Measurements from ENCODE around the gene FBXO38. TPM values are rescaled to one million over a fixed set of nuclear protein-coding genes. Genes with fewer than 3 reads are reported as not detected.

The FBXO38 gene
- total RNA-seq, 1 experiment from 2014 or later = 34.5 TPM

DNA sequence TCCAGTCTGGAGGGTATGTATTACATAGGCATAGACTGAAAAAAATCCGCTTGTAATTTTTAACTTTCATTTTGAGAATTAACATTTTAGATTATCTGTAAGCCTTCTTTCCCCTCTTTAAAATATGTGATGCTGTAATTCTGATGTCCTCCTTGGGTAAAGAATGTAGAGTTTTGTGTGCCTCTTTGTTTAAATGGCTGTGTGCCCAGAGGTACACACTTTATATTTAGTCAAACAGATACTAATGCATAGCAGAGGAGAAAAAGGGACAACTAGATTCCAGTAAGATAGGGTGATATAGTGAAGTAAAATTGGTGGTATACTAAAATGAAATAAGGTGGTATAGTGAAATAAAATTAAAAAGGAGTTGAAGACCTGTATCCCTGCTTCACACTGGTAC, 1.3 kb downstream of the FBXO38 start:
- BruUV-seq (replicated peaks) = TSS peak; percentile 76
- TF ChIP-seq, protein P1, sequence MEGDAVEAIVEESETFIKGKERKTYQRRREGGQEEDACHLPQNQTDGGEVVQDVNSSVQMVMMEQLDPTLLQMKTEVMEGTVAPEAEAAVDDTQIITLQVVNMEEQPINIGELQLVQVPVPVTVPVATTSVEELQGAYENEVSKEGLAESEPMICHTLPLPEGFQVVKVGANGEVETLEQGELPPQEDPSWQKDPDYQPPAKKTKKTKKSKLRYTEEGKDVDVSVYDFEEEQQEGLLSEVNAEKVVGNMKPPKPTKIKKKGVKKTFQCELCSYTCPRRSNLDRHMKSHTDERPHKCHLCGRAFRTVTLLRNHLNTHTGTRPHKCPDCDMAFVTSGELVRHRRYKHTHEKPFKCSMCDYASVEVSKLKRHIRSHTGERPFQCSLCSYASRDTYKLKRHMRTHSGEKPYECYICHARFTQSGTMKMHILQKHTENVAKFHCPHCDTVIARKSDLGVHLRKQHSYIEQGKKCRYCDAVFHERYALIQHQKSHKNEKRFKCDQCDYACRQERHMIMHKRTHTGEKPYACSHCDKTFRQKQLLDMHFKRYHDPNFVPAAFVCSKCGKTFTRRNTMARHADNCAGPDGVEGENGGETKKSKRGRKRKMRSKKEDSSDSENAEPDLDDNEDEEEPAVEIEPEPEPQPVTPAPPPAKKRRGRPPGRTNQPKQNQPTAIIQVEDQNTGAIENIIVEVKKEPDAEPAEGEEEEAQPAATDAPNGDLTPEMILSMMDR (IDR thresholded peaks at IDR 0.05) = no peak
- TF ChIP-seq, protein P2, sequence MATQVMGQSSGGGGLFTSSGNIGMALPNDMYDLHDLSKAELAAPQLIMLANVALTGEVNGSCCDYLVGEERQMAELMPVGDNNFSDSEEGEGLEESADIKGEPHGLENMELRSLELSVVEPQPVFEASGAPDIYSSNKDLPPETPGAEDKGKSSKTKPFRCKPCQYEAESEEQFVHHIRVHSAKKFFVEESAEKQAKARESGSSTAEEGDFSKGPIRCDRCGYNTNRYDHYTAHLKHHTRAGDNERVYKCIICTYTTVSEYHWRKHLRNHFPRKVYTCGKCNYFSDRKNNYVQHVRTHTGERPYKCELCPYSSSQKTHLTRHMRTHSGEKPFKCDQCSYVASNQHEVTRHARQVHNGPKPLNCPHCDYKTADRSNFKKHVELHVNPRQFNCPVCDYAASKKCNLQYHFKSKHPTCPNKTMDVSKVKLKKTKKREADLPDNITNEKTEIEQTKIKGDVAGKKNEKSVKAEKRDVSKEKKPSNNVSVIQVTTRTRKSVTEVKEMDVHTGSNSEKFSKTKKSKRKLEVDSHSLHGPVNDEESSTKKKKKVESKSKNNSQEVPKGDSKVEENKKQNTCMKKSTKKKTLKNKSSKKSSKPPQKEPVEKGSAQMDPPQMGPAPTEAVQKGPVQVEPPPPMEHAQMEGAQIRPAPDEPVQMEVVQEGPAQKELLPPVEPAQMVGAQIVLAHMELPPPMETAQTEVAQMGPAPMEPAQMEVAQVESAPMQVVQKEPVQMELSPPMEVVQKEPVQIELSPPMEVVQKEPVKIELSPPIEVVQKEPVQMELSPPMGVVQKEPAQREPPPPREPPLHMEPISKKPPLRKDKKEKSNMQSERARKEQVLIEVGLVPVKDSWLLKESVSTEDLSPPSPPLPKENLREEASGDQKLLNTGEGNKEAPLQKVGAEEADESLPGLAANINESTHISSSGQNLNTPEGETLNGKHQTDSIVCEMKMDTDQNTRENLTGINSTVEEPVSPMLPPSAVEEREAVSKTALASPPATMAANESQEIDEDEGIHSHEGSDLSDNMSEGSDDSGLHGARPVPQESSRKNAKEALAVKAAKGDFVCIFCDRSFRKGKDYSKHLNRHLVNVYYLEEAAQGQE (IDR thresholded peaks at IDR 0.05; ENCODE audit: insufficient read depth in 1 of 2, low read depth in 2 of 2, low read length in 1 of 2) = no peak
- TF ChIP-seq TCF7L2 (IDR thresholded peaks at IDR 0.05; ENCODE audit: low read depth, low read length) = no peak
- Histone ChIP-seq H3K4me1 (ENCODE audit: control insufficient read depth, insufficient read depth, low read length) (peaks cover 10% of the 10 kb centered on the region; the same call in 1 of the 2 replicates), H3K36me3 (ENCODE audit: control insufficient read depth, insufficient read depth, low read length) (no peaks in the 10 kb centered on the region; the same call in 1 of the 2 replicates), H3K27me3 (ENCODE audit: control insufficient read depth, insufficient read depth, low read length) (no peaks in the 10 kb centered on the region), H3K27ac (ENCODE audit: low read length) (peak overlapping the region; percentile 93; the same call in 1 of the 2 replicates), H3K4me3 (ENCODE audit: low read depth in 2 of 2, low read length in 2 of 2) (peak overlapping the region in 1 of 2 experiments; percentile 94; a peak in 1 of 4 replicates), H3K9me3 (ENCODE audit: control insufficient read depth, insufficient read depth, low read depth, low read length) (no peaks in the 10 kb centered on the region)
- intact Hi-C loops (cut with micrococcal nuclease; ENCODE audit: unreplicated experiment) (no loop called here), in situ Hi-C loops (cut with HindIII; ENCODE audit: low pct_unique_long_range_greater_than_20kb, low sequenced_read_pairs) (no loop called here)
- CTCF ChIA-PET = no interaction called here
- DNase-seq (ENCODE audit: low read depth, low spot score) = no peak
- POLR2A ChIA-PET = no interaction called here
- no peak for ATAC-seq

DNA sequence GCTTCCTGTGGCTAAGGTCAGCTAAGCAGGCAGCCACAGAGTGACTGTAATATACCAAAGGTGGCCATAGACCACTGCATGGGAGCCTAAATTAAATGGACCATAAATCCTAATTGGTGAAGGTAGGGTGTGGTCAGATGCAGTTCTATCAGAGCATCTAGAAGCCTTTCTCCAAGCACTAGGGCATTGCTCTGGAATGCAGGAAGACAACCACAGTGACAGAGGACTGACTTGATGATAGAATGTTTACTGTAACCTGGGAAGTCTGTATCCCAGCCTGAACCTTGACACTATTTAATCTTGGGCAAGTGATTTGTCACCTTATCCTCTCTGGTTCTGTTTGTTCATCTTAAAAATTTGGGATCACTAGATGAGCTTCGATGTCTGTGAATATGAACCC, 2.3 kb downstream of the FBXO38 start:
- in situ Hi-C loops (cut with HindIII; ENCODE audit: low pct_unique_long_range_greater_than_20kb, low sequenced_read_pairs) = no loop called here
- TF ChIP-seq TCF7L2 (IDR thresholded peaks at IDR 0.05; ENCODE audit: low read depth, low read length) (no peak), POLR2AphosphoS5 (IDR thresholded peaks at IDR 0.05; ENCODE audit: low read depth, low read length) (no peak)
- TF ChIP-seq, protein P2 (IDR thresholded peaks at IDR 0.05; ENCODE audit: insufficient read depth in 1 of 2, low read depth in 2 of 2, low read length in 1 of 2) = no peak
- TF ChIP-seq, protein P1 (IDR thresholded peaks at IDR 0.05) = no peak
- no peaks in the 10 kb centered on the region for H3K9me3 ChIP-seq (ENCODE audit: control insufficient read depth, insufficient read depth, low read depth, low read length)
- H3K27ac ChIP-seq (ENCODE audit: low read length) = no peak overlapping the region
- no peaks in the 10 kb centered on the region; the same call in 1 of the 2 replicates for H3K36me3 ChIP-seq (ENCODE audit: control insufficient read depth, insufficient read depth, low read length)
- BruUV-seq (replicated peaks) = no TSS peak
- ChIA-PET CTCF (no interaction called here), POLR2A (no interaction called here)
- H3K4me3 ChIP-seq (ENCODE audit: low read depth in 2 of 2, low read length in 2 of 2) = no peak overlapping the region
- H3K27me3 ChIP-seq (ENCODE audit: control insufficient read depth, insufficient read depth, low read length) = no peaks in the 10 kb centered on the region
- peaks cover 10% of the 10 kb centered on the region; the same call in 1 of the 2 replicates for H3K4me1 ChIP-seq (ENCODE audit: control insufficient read depth, insufficient read depth, low read length)
- DNase-seq (ENCODE audit: low read depth, low spot score) (no peak), ATAC-seq (no peak)
- intact Hi-C loops (cut with micrococcal nuclease; ENCODE audit: unreplicated experiment) = no loop called here

Measured in Panc1 (cell line).